Progenitor cell of endocrine pancreas (in vitro differentiated cells): ENCODE data around the gene SPATA46. TPM values are rescaled to one million over a fixed set of nuclear protein-coding genes. Genes with fewer than 3 reads are reported as not detected.

ENCODE experiments used
- DNase-seq: peaks from one replicate; pipeline ENCODE4 v3.0.0; 2021; ENCODE audit warnings: low spot score; ENCODE audit not compliant: unreplicated experiment
- H3K27ac Mint-ChIP-seq: 2 replicates; pipeline ENCODE4 v1.8.0; 2021; ENCODE audit warnings: mild to moderate bottlenecking, moderate library complexity, mixed read lengths
- H3K27me3 Mint-ChIP-seq: 2 replicates; pipeline ENCODE4 v1.8.0; 2021; ENCODE audit warnings: mixed read lengths
- H3K36me3 Mint-ChIP-seq: 2 replicates; pipeline ENCODE4 v1.8.0; 2022; ENCODE audit warnings: mixed read lengths; ENCODE audit not compliant: insufficient read depth
- H3K4me1 Mint-ChIP-seq: 2 replicates; pipeline ENCODE4 v1.8.0; 2021; ENCODE audit warnings: low read depth, mixed read lengths
- H3K4me3 Mint-ChIP-seq: 2 replicates; pipeline ENCODE4 v1.8.0; 2021; ENCODE audit warnings: low read depth, mild to moderate bottlenecking, moderate library complexity, mixed read lengths
- H3K9me3 Mint-ChIP-seq: 2 replicates; pipeline ENCODE4 v1.8.0; 2021; ENCODE audit warnings: low read depth, mixed read lengths
- CTCF ChIP-seq: fragments of 200-600 bp; sonication (generic); IDR thresholded peaks from one replicate; pipeline ENCODE4 v1.5.0; 2021; ENCODE audit warnings: antibody characterized with exemption, mild to moderate bottlenecking; ENCODE audit not compliant: unreplicated experiment
- total RNA-seq: library from RNA; stranded (reverse); gene quantifications from 2 replicates; pipeline ENCODE4 v1.2.1, GENCODE V29; 2021

The SPATA46 gene
- total RNA-seq, 1 donor from 2014 or later: not detected

- Mint-ChIP-seq H3K4me3 (no peak overlapping the region), H3K27ac (no peak overlapping the region), H3K27me3 (no peaks in the 10 kb centered on the region), H3K36me3 (no peaks in the 10 kb centered on the region), H3K4me1 (peaks cover 6% of the 10 kb centered on the region), H3K9me3 (no peaks in the 10 kb centered on the region)
- no peak for TF ChIP-seq CTCF
- DNase-seq: no peak
These were observed 1.2 kb downstream of the SPATA46 start for GRCh38 chr1:162375463-162375862.

- no peaks in the 10 kb centered on the region for H3K27me3 Mint-ChIP-seq
- H3K36me3 Mint-ChIP-seq: no peaks in the 10 kb centered on the region
- no peak for DNase-seq
- no peak overlapping the region for H3K27ac Mint-ChIP-seq
- peaks cover 6% of the 10 kb centered on the region for H3K4me1 Mint-ChIP-seq
- H3K9me3 Mint-ChIP-seq: no peaks in the 10 kb centered on the region
- no peak overlapping the region for H3K4me3 Mint-ChIP-seq
- no peak for TF ChIP-seq CTCF
These were observed 2.2 kb downstream of the SPATA46 start for GRCh38 chr1:162374406-162374805.

- H3K4me1 Mint-ChIP-seq: peaks cover 6% of the 10 kb centered on the region
- H3K27me3 Mint-ChIP-seq: no peaks in the 10 kb centered on the region
- no peak for TF ChIP-seq CTCF
- no peak for DNase-seq
- H3K9me3 Mint-ChIP-seq: no peaks in the 10 kb centered on the region
- no peak overlapping the region for H3K27ac Mint-ChIP-seq
- H3K4me3 Mint-ChIP-seq: no peak overlapping the region
- no peaks in the 10 kb centered on the region for H3K36me3 Mint-ChIP-seq
These were observed 3.0 kb downstream of the SPATA46 start for GRCh38 chr1:162373541-162374260.

- H3K36me3 Mint-ChIP-seq: no peaks in the 10 kb centered on the region
- no peak for DNase-seq
- H3K27me3 Mint-ChIP-seq: no peaks in the 10 kb centered on the region
- peaks cover 6% of the 10 kb centered on the region for H3K4me1 Mint-ChIP-seq
- H3K9me3 Mint-ChIP-seq: no peaks in the 10 kb centered on the region
- no peak overlapping the region for H3K27ac Mint-ChIP-seq
- TF ChIP-seq CTCF: no peak
- H3K4me3 Mint-ChIP-seq: no peak overlapping the region
These were observed 3.6 kb downstream of the SPATA46 start for GRCh38 chr1:162373072-162373427.

- Mint-ChIP-seq H3K36me3 (no peaks in the 10 kb centered on the region), H3K4me1 (peaks cover 6% of the 10 kb centered on the region), H3K27me3 (no peaks in the 10 kb centered on the region), H3K4me3 (no peak overlapping the region), H3K27ac (no peak overlapping the region), H3K9me3 (no peaks in the 10 kb centered on the region)
- no peak for DNase-seq
- no peak for TF ChIP-seq CTCF
These were observed 4.2 kb downstream of the SPATA46 start for GRCh38 chr1:162372159-162373071.
